GM20000 (cell line): ENCODE results near the gene LRRC2.
"Not testable (repeated sequence)": the region's sequence is repeated elsewhere in the genome, so short reads cannot be mapped to it uniquely, and the experiment has no call there.

ENCODE experiments used
- DNase-seq: peaks from one replicate; pipeline ENCODE4 v3.0.0; 2012; ENCODE audit warnings: low spot score
- CTCF ChIP-seq: IDR thresholded peaks from 2 replicates; pipeline ENCODE4 v1.5.1; 2012; ENCODE audit warnings: mild to moderate bottlenecking, control low read depth; ENCODE audit errors: extremely low read depth, missing control alignments

The LRRC2 gene

GRCh38 chr3:46536758-46537157, 29.3 kb downstream of the LRRC2 start:
- DNase-seq: no peak
- no peak for TF ChIP-seq CTCF

- no peak for TF ChIP-seq CTCF
- DNase-seq: no peak
These were observed 30.4 kb downstream of the LRRC2 start for GRCh38 chr3:46535746-46536145.

- DNase-seq: no peak
- TF ChIP-seq CTCF: no peak
These were observed 33.0 kb downstream of the LRRC2 start for GRCh38 chr3:46533091-46533490.

- DNase-seq: no peak
- no peak for TF ChIP-seq CTCF
These were observed 38.9 kb downstream of the LRRC2 start for GRCh38 chr3:46527239-46527638.

GRCh38 chr3:46524832-46525231, 41.3 kb downstream of the LRRC2 start:
- TF ChIP-seq CTCF: no peak
- DNase-seq: no peak

- no peak for TF ChIP-seq CTCF
- DNase-seq: no peak
These were observed 42.1 kb downstream of the LRRC2 start for GRCh38 chr3:46524008-46524407.

GRCh38 chr3:46523556-46523955, 42.5 kb downstream of the LRRC2 start:
- no peak for DNase-seq
- TF ChIP-seq CTCF: no peak

GRCh38 chr3:46522201-46522600, 43.9 kb downstream of the LRRC2 start:
- not testable (repeated sequence) for DNase-seq
